ENCODE results near the gene HYLS1. TPM values are rescaled to one million over a fixed set of nuclear protein-coding genes. Genes with fewer than 3 reads are reported as not detected.

Gene HYLS1
- total RNA-seq, 4 donors from 2014 or later: 0.26 to 10.9 (median 4.2) TPM

DNA sequence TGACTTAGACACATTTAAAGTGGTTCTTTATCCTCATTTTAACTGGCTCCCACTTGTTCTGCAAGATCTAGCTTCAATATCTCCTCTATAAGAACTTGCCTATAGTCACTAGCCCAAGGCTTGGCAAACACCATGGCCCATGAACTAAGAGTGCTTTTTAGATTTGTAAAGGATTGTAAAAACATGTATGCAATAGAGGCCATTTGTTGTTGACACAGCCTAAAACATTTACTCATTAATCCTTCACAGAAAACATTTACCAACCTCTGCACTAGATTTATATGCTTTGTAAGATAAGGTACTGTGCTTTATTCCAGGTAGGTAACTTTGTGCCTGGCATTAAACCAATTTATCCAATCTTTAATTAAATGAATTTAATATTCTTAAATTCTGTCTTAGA, 5.5 kb downstream of the HYLS1 start:
- intact Hi-C loops (cut with DNase I; ENCODE audit: low total_unique reads): no loop called here
- H3K27ac ChIP-seq: no peak overlapping the region
- TF ChIP-seq, protein P1, sequence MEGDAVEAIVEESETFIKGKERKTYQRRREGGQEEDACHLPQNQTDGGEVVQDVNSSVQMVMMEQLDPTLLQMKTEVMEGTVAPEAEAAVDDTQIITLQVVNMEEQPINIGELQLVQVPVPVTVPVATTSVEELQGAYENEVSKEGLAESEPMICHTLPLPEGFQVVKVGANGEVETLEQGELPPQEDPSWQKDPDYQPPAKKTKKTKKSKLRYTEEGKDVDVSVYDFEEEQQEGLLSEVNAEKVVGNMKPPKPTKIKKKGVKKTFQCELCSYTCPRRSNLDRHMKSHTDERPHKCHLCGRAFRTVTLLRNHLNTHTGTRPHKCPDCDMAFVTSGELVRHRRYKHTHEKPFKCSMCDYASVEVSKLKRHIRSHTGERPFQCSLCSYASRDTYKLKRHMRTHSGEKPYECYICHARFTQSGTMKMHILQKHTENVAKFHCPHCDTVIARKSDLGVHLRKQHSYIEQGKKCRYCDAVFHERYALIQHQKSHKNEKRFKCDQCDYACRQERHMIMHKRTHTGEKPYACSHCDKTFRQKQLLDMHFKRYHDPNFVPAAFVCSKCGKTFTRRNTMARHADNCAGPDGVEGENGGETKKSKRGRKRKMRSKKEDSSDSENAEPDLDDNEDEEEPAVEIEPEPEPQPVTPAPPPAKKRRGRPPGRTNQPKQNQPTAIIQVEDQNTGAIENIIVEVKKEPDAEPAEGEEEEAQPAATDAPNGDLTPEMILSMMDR (IDR thresholded peaks at IDR 0.05): no peak
- no peak for TF ChIP-seq POLR2A (IDR thresholded peaks at IDR 0.05)
- DNase-seq: no peak
- no peaks in the 10 kb centered on the region for H3K4me1 ChIP-seq
- H3K9me3 ChIP-seq: no peaks in the 10 kb centered on the region
- H3K4me3 ChIP-seq: no peak overlapping the region
- no peaks in the 10 kb centered on the region for H3K36me3 ChIP-seq
- H3K27me3 ChIP-seq: no peaks in the 10 kb centered on the region

DNA sequence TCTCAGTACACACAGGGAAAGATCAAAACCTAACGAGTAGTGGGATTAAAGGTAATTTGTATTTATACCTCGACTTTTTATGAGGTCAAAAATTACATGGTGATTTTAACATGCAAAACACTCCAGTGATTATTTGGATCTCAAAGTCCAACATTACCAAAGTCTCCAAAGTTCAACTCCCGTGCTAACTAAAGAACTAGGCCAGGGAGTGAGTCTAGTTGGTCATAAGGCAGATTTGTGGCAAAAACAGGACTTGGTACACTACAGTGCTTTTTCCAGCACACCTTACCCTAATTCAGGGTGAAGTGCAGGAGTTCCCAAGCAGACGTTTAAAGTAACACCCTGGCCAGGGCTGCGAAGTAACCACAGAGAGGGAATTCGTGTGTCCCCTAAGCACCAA, 14.4 kb downstream of the HYLS1 start:
- intact Hi-C loops (cut with DNase I; ENCODE audit: low total_unique reads): no loop called here
- TF ChIP-seq, protein P1 (IDR thresholded peaks at IDR 0.05): no peak
- no peak for TF ChIP-seq POLR2A (IDR thresholded peaks at IDR 0.05)
- Histone ChIP-seq H3K27ac (no peak overlapping the region), H3K4me1 (peaks cover 0 to 9% of the 10 kb centered on the region in 2 donors), H3K9me3 (no peaks in the 10 kb centered on the region), H3K36me3 (no peaks in the 10 kb centered on the region), H3K4me3 (no peak overlapping the region), H3K27me3 (peaks cover 10 to 20% of the 10 kb centered on the region in 2 donors)
- no peak for DNase-seq

DNA sequence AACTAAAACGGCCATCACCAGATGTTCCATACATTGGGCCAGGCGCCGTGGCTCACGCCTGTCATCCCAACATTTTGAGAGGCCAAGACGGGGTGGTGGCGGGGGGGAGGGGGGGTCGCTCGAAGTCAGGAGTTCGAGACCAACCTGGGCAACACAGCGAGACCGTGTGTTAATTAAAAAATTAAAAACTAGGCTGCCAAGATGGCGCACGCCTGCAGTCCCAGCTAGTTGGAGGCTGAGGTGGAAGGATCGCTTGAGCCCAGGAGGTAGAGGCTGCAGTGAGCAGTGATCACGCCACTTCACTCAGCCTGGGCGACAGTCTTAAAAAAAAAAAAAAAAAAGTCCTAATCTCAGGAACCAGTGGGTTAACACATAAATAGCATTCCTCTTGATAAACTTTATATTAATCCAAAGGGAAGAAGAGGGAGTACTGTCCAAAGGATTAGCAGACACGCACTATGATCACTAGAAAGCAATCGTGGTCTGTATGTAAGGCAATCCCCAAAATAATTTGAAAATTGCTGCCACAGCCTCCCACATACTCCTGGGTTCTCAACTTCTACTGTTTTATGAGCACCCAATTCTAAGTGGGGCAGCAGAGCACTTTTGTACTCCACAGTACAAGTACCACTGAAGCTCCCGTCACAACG, 14.9 kb downstream of the HYLS1 start:
- no peaks in the 10 kb centered on the region for H3K9me3 ChIP-seq
- intact Hi-C loops (cut with DNase I; ENCODE audit: low total_unique reads): no loop called here
- no peak for DNase-seq
- no peaks in the 10 kb centered on the region for H3K36me3 ChIP-seq
- no peak for TF ChIP-seq POLR2A (IDR thresholded peaks at IDR 0.05)
- TF ChIP-seq, protein P1 (IDR thresholded peaks at IDR 0.05): no peak
- peaks cover 10 to 20% of the 10 kb centered on the region in 2 donors for H3K27me3 ChIP-seq
- peaks cover 0 to 9% of the 10 kb centered on the region in 2 donors for H3K4me1 ChIP-seq
- H3K4me3 ChIP-seq: peak overlapping the region; percentile 41 to 55
- peak overlapping the region; percentile 65 to 71 for H3K27ac ChIP-seq

DNA sequence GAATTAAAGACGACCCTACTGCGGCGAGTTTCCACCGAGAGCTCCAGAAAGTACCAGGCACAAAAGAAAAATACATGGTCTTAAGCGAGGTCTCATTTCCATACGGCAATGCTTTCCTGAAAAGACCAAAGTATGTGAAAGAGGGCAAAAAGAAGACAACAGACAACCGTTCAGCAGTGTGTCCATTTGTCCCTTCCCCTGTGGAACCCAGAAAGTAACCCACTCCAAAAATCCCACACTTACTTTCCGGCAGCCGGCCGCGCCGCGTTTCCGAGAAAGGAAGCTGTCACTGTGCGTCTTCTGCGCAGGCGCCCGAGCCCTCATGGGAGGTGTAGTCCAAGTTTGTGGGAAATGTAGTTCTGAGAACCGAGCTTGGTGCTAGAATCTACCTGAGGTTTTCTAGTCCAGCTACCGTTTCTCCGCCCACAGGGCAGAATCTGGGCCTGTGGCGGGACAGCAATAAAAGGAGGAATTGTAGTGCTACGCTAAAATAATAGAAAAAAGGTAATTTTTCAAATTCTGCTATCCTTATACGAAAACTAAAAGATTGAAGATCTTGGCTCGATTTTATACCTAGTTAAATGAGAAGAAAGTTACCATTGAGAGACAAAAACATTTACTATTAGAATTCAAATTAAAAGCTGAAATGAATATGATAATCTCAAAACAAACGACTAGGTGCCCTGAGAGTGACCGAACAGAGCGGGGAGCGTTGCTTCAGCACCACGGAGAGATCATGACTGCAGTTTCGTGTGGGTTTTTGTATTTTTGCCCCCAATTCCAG, 15.7 kb downstream of the HYLS1 start, which contains the start of gene PUS3:
Gene PUS3 (minus strand): TSS at position 280 of the 784 bp plus-strand sequence. CDS start 6,922 bp downstream, outside the sequence.
- peak within 1 kb of the TSS; percentile 65 to 71 for H3K27ac ChIP-seq
- TF ChIP-seq, protein P1 (IDR thresholded peaks at IDR 0.05): no peak
- peak in 1 of 2 donors; percentile 29 for TF ChIP-seq POLR2A (IDR thresholded peaks at IDR 0.05)

More for the DNA sequence above, 15.7 kb downstream of the HYLS1 start, which contains the start of gene PUS3:
- Histone ChIP-seq H3K36me3 (no peaks in the 10 kb centered on the region), H3K9me3 (no peaks in the 10 kb centered on the region), H3K27me3 (peaks cover 10 to 20% of the 10 kb centered on the region in 2 donors), H3K4me3 (peak within 1 kb of the TSS; percentile 41 to 55), H3K4me1 (peaks cover 0 to 9% of the 10 kb centered on the region in 2 donors)
- DNase-seq: peak; percentile 85 to 87
- intact Hi-C loops (cut with DNase I; ENCODE audit: low total_unique reads): no loop called here
